ENCODE data around the gene CNNM2.

CNNM2 gene

GRCh38 chr10:103090911-103091310, 172.8 kb downstream of the CNNM2 start:
- TF ChIP-seq POLR2A (IDR thresholded peaks at IDR 0.05; ENCODE audit: low read depth, low read length) = no peak
- FAIRE-seq = no peak
- no peak for DNase-seq (ENCODE audit: insufficient read length, low spot score)

GRCh38 chr10:103095005-103095404, 176.9 kb downstream of the CNNM2 start:
- no peak for DNase-seq (ENCODE audit: insufficient read length, low spot score)
- FAIRE-seq = no peak
- TF ChIP-seq POLR2A (IDR thresholded peaks at IDR 0.05; ENCODE audit: low read depth, low read length) = no peak

- FAIRE-seq (no peak), DNase-seq (ENCODE audit: insufficient read length, low spot score) (no peak)
- TF ChIP-seq POLR2A (IDR thresholded peaks at IDR 0.05; ENCODE audit: low read depth, low read length) = no peak
These were observed 178.0 kb downstream of the CNNM2 start for GRCh38 chr10:103096130-103096529.

- DNase-seq (ENCODE audit: insufficient read length, low spot score) = no peak
- no peak for FAIRE-seq
These were observed 180.1 kb downstream of the CNNM2 start for GRCh38 chr10:103098240-103098639.

GRCh38 chr10:103100620-103101019, 182.5 kb downstream of the CNNM2 start:
- no peak for FAIRE-seq
- DNase-seq (ENCODE audit: insufficient read length, low spot score) = no peak
- no peak for TF ChIP-seq POLR2A (IDR thresholded peaks at IDR 0.05; ENCODE audit: low read depth, low read length)

More at GRCh38 chr10:103098240-103098639, 180.1 kb downstream of the CNNM2 start:
- TF ChIP-seq POLR2A (IDR thresholded peaks at IDR 0.05; ENCODE audit: low read depth, low read length) = no peak

- DNase-seq (ENCODE audit: insufficient read length, low spot score) = no peak
- no peak for TF ChIP-seq POLR2A (IDR thresholded peaks at IDR 0.05; ENCODE audit: low read depth, low read length)
- FAIRE-seq = peak; percentile 30
These were observed 184.1 kb downstream of the CNNM2 start for GRCh38 chr10:103102195-103102594.

- FAIRE-seq (no peak), DNase-seq (ENCODE audit: insufficient read length, low spot score) (no peak)
- no peak for TF ChIP-seq POLR2A (IDR thresholded peaks at IDR 0.05; ENCODE audit: low read depth, low read length)
These were observed 185.9 kb downstream of the CNNM2 start for GRCh38 chr10:103103989-103104388.

GRCh38 chr10:103104721-103105120, 186.6 kb downstream of the CNNM2 start:
- no peak for TF ChIP-seq POLR2A (IDR thresholded peaks at IDR 0.05; ENCODE audit: low read depth, low read length)
- FAIRE-seq = no peak
- DNase-seq (ENCODE audit: insufficient read length, low spot score) = no peak

GRCh38 chr10:103105462-103105861, 187.4 kb downstream of the CNNM2 start:
- TF ChIP-seq POLR2A (IDR thresholded peaks at IDR 0.05; ENCODE audit: low read depth, low read length) = no peak
- FAIRE-seq = no peak
- no peak for DNase-seq (ENCODE audit: insufficient read length, low spot score)

GRCh38 chr10:103106539-103106938, 188.4 kb downstream of the CNNM2 start:
- FAIRE-seq (no peak), DNase-seq (ENCODE audit: insufficient read length, low spot score) (no peak)
- TF ChIP-seq POLR2A (IDR thresholded peaks at IDR 0.05; ENCODE audit: low read depth, low read length) = no peak

- DNase-seq (ENCODE audit: insufficient read length, low spot score) (no peak), FAIRE-seq (no peak)
- no peak for TF ChIP-seq POLR2A (IDR thresholded peaks at IDR 0.05; ENCODE audit: low read depth, low read length)
These were observed 191.7 kb downstream of the CNNM2 start for GRCh38 chr10:103109821-103110220.

GRCh38 chr10:103110407-103110806, 192.3 kb downstream of the CNNM2 start:
- no peak for DNase-seq (ENCODE audit: insufficient read length, low spot score)
- TF ChIP-seq POLR2A (IDR thresholded peaks at IDR 0.05; ENCODE audit: low read depth, low read length) = no peak
- FAIRE-seq = peak; percentile 74

- FAIRE-seq (peak; percentile 55), DNase-seq (ENCODE audit: insufficient read length, low spot score) (no peak)
- no peak for TF ChIP-seq POLR2A (IDR thresholded peaks at IDR 0.05; ENCODE audit: low read depth, low read length)
These were observed 193.2 kb downstream of the CNNM2 start for GRCh38 chr10:103111031-103111917.

GRCh38 chr10:103111918-103112877, 194.1 kb downstream of the CNNM2 start:
- DNase-seq (ENCODE audit: insufficient read length, low spot score) = no peak
- peak; percentile 80 for FAIRE-seq
- no peak for TF ChIP-seq POLR2A (IDR thresholded peaks at IDR 0.05; ENCODE audit: low read depth, low read length)
